AG08396 (cell line): ENCODE results near the gene PCDHGA7.
"Not testable (repeated sequence)": the region's sequence is repeated elsewhere in the genome, so short reads cannot be mapped to it uniquely, and the experiment has no call there.

Experiments used
- DNase-seq: peaks from one replicate; pipeline ENCODE4 v3.0.0; 2012; ENCODE audit warnings: low spot score, mixed read lengths

Gene PCDHGA7

GRCh38 chr5:141430332-141431113 is 48.0 kb downstream of the PCDHGA7 start, which contains the start of gene PCDHGA12:
TSS of gene PCDHGA12 (plus strand) at chr5:141430507. CDS start at chr5:141430760, 253 bp downstream.
- DNase-seq, result peak; percentile 79

GRCh38 chr5:141431286-141431685 is 48.7 kb downstream of the PCDHGA7 start:
- no peak for DNase-seq

- DNase-seq, result not testable (repeated sequence)
Measured at GRCh38 chr5:141432308-141432707, 49.8 kb downstream of the PCDHGA7 start.

- DNase-seq, result not testable (repeated sequence)
Measured at GRCh38 chr5:141432726-141433125, 50.2 kb downstream of the PCDHGA7 start.

GRCh38 chr5:141434006-141434405 is 51.5 kb downstream of the PCDHGA7 start:
- DNase-seq, result peak; percentile 45
